A172 (cell line): ENCODE results near the gene POLH. TPM values are rescaled to one million over a fixed set of nuclear protein-coding genes. Genes with fewer than 3 reads are reported as not detected.

Source experiments
- DNase-seq: peaks from one replicate; pipeline ENCODE4 v3.0.0-alpha.2; 2015; ENCODE audit warnings: low spot score
- total RNA-seq: library from RNA; depleted of rRNA; stranded (reverse); fragments of >200 nt; shearing (Covaris generic); gene quantifications from 2 replicates; pipeline ENCODE4 v1.2.3, GENCODE V29; 2014

Gene POLH
- total RNA-seq, 1 experiment from 2014 or later, result 28.2 TPM

DNA sequence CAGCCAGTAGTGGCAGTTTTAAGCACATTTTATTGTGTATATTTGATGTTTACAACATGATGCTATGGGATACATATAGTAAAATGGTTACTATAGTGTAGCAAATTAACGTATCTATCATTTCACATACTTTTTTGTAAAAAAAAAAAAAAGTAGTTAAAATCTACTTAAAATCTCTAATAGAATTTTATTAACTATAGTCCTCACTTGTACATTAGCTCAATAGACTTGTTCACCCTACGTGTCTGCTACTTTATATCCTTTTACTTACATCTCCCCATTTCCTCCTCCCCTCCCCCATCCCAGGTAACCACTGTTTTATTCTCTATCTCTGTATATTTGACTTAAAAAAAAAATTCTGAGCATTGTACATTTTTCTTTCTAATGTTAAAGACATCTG, 30.0 kb downstream of the POLH start:
- no peak for DNase-seq

DNA sequence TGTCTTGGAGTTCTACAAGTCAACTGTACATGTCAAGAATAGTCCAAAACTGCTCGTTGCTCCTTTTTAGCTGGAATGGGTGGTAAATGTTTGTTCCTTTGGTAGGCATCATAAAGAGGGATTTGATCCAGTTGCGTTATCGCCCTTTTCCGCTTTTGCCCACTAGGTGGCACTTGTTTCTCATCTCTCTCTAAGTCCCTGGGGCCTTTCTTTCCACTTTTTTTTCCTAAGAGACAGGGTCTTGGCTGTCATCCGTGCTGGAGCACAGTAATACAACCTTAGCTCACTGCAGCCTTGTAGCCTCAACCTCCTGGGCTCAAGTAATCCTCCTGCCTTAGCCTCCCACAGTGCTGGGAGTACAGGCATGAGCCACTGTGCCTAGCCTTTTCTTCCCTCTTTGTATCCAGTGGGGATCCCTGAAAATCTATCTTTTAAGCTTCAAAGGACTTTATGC, 32.4 kb downstream of the POLH start:
- DNase-seq, result peak; percentile 65

DNA sequence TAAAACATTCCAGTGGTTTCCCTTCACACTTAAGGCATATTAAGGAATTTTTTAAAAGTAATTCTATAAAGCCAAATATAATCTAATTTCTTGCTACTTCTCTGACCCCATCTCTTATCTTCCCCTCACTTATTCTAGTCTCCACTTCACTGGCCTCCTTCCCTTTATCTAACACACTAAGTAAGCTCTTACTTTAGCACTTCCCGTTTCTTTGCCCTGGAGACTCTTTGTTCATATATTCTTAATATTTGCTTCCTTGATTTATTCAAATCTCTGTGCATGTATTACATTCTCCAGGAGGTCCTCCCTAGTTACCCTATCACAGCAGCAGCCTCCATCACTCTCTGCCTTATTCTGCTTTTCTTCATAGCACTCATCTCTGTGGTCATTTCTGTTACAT, 32.8 kb downstream of the POLH start:
- no peak for DNase-seq

DNA sequence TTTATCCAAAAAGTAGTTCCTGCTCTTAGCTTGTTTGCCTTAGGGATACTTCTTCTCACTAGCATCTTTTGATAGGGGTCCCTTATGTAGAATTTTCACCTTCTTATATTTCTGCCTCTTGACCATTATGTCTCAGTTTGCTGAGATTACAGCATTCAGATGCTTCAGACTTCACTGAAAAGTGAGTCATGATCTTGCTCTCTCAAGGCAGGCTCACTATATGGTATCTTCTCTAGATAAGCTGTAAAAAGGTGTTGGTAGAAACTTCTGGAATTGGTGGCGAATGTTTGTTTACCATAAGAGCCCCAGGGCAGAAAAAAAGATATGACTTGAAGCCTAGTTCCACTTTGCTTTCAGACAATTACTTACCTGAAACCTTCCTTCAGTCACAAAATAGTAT, 33.4 kb downstream of the POLH start:
- DNase-seq, result no peak

DNA sequence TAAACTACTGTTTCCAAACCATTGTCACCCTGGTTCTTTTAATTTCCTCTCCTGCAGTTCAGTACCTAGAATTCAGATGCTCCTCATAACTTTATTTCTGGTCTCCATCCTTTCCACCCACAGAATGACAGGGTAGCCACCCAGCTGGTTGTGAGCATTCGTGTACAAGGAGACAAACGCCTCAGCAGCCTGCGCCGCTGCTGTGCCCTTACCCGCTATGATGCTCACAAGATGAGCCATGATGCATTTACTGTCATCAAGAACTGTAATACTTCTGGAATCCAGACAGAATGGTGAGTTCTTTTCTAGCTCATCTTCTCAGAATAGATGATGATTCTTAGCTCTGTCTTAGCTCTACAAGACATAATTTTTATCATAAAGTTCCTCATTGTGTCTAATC, 34.4 kb downstream of the POLH start:
- DNase-seq, result no peak

DNA sequence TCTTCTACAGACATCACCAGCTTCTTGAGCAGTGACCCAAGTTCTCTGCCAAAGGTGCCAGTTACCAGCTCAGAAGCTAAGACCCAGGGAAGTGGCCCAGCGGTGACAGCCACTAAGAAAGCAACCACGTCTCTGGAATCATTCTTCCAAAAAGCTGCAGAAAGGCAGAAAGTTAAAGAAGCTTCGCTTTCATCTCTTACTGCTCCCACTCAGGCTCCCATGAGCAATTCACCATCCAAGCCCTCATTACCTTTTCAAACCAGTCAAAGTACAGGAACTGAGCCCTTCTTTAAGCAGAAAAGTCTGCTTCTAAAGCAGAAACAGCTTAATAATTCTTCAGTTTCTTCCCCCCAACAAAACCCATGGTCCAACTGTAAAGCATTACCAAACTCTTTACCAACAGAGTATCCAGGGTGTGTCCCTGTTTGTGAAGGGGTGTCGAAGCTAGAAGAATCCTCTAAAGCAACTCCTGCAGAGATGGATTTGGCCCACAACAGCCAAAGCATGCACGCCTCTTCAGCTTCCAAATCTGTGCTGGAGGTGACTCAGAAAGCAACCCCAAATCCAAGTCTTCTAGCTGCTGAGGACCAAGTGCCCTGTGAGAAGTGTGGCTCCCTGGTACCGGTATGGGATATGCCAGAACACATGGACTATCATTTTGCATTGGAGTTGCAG, 37.9 kb downstream of the POLH start:
- DNase-seq, result no peak

DNA sequence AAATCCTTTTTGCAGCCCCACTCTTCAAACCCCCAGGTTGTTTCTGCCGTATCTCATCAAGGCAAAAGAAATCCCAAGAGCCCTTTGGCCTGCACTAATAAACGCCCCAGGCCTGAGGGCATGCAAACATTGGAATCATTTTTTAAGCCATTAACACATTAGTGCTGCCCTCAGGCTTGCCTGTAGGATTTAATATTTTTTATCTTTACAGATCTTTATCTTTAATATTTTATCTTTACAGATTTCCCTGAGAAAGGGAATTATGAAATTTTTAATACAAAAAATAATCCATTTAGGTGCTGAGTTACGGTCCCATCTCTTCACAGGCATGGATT, 38.4 kb downstream of the POLH start:
- DNase-seq, result no peak

DNA sequence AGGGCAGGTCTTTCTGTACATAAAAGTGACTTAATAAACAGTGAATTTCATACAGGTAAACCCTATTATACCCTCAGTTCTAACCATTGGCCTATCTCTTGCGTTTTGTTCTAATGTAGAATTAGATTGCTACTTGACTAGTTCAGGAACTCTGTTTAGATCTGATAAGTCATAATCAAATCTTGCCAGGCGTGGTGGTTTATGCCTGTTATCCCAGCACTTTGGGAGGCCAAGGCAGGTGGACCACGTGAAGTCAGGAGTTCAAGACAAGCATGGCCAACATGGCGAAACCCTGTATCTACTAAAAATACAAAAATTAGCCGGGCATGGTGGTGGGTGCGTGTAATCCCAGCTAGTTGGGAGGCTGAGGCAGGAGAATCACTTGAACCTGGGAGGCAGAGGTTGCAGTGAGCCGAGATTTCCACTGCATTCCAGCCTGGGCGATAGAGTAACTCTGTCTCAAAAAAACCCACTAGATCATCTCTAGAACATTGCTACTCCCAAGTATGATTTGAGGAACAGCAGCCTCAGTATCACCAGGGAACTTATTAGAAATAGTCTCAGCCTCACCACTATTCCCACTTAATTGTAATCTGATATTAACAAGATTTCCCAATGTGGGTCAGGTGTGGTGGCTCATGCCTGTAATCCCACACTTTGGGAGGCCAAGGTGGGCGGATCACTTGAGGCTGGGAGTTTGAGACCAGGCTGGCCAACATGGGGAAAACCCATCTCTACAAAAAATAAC, 40.9 kb downstream of the POLH start:
- no peak for DNase-seq

DNA sequence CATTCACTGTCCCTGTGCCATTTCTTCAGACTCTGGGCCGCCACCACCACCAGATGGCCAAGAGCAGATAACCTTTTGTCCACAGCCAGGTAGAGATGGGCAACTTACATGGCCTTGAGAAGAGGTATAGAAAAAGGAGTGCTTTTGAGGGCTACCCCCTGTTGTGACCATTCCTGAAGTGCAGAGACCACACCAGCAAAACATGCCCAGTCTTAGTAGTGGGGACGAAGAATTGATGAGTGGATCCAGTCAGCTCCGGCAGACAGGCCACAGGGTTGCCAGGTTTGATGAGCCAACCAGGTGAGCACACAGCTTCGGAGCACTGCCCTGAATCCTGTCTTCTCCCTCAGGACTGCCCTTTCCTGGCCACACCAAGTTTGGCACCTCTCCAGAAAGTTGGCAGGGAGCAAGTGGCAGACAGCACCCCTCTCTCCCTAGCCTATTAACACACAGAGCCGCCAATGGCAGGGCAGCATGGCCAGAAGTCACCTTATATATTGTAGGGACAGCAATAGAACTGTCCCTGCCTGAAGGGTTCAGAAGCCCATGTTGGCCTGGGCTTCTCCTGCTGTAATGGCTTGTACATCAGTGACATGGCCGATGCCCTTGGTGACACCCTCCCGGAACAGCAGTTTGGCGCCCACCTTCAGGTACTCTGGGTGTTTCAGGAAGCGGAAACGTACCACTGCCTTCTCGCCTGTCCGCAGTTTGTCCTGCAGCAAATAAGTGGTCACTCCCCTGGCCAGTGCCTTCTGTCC, 45.3 kb downstream of the POLH start:
- DNase-seq, result no peak

DNA sequence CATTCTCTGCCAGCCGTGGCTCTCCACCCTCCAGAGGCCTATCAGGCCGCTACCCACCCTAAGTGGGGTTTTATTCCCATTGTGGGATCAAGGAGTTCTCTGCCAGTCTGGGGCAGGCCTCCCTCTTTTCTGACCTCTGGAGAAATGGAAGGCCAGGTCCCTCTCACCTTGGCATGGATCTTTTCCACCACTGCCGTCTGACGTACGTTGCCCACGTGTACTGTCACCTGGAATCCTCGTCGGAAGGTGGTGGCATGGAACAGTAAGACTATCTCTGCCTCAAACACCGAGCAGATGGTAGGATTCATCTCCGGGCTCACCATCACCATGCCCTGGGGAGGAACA, 45.8 kb downstream of the POLH start:
- no peak for DNase-seq

DNA sequence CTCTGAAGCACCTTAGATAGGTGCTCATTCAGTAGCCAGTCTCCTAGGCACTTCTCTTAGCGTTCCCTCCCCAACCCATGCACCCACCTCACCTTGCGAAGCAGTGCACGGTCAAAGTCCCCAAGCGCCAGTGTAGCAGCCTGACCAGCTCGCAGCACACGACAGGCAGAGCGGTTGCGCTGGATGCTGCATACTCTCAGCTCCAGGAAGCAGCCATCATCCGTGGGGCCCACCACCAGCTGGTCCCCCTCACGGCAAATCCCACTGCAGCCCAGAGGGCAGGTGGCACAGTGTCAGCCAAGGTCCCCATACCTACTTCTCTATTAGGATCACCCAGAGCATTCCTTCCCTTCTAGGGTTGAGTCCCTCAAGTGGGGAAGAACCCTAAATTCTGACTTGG, 46.6 kb downstream of the POLH start:
- DNase-seq, result no peak

DNA sequence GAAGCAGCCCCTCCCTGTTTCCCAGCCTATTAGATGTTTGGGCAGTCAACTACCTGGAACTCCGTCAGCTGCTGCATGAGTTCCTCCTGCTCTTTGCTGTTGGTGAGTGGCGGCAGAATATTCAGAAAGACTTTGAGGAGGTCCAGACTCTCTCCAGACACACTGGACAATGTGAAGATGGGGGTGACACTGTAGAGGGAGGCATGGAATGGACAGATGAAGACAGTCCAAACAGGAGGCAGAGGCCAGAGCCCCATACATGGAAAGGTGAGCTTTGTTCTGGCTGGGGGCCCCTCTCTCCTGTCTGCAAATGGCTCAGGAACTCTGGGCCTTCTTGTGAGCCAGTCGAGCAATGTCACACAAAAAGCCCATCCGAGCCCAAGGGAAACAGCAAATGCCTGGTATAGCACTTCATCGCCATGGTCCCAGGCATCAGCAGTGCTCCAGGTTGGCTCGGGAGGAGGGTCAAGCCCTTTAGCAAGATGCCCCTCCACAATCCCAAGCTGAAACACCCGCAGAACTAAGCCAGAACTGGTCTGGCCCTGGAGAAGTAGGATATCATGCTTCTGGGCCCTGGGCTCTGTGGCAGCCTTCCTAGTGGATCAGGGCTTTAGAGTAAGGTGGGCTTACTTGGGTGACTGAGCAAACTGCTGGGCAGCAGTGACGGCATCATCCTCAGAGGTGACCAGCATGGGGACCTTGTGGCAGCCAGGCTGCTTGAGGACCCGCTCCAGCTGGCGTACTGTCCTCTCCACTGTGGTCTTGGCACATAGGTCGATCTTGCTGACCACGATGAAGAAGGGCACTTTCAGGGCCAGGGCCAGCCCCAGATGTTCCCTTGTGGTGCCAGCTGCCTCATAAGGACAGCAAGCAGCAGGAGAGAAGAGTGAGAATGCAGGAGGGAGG, 48.1 kb downstream of the POLH start:
- no peak for DNase-seq

DNA sequence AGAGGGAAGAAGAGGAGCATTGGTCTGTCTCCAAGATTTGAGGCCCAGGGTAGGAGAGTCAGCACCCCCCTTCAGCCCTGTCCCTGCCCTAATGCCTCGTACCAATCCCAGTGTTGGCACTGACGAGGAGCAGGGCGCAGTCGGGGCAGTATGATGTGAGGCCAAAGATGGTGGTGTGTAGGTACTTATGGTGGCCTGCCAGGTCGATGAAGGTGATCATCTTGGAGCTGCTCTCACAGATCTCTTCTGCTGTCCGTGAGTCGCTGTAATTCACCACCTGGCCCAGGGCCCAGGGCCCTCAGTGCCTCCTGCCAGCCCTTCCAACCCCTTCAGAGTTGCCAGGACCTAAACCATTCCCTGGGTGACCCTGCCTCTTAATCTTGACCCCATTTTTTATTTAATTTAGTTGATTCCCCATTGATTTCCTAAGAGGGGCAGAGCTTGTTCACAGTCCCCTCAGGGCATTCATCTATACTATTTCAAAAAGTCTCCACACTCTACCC, 48.9 kb downstream of the POLH start:
- no peak for DNase-seq

DNA sequence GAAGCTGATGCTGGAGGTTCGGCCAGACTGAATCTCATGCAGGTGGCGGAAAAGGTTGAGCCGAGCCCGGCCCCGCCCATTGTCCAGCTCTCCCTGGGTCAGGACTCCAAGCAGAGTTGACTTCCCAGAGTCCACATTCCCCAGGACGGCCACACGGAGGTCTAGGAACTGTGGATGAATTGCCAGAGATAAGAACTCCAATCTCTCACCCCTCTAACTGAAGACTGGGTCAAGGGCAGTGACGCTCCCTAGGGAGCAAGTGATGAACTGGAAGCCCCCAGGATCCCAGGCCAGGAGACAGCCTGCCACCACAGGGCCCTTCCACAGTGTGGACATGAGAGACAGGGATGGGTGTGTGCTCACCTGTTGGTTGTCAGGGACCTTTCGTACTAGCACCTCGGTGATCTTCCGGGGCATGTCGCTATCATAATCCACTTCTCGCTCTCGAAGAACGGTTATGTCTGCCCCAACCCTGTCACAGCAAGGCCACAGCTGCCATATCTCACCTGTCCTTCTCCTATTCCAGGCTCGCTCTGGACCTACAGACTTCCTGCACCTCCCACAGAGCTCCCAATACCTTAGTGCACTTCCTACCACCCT, 49.5 kb downstream of the POLH start:
- DNase-seq, result no peak

DNA sequence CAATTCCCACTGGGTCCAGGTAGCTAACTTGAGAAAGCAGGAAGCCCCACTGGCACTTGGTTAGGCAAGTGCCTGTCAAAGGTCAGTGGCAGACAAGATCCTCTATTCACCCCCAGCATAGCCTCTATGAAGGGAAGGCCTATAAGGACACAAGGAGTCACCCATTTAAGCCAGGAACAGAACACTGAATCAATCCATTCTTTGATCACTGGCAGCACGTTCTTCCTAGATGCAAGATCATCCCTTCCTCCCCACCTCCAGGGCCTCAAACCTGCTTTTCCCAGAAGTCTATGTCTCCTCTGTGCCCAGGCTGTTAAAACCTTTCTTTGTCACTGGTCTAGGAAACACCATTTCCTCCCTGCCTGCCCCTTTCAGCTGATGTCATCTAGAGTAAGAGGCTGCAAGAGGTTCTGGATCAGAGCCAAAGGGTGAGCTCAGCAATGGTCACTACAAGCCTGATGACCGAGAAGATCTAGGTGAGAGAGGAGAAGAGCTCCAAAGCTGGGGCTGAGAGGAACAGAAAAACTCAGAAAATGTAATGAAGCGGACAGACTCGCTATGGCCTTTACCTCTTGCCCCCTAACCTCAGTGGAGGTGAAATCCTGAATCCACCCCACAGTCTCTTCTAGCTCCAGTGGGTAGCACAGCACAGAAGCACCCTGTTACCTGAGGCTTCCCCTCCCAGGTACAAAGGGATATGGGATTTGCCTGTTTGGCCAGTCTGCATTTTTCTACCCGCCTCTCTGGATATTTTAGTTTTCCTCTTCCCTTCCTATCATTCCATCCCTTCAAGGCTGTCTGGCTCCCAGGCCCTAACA, 51.2 kb downstream of the POLH start:
- peak; percentile 98 for DNase-seq

DNA sequence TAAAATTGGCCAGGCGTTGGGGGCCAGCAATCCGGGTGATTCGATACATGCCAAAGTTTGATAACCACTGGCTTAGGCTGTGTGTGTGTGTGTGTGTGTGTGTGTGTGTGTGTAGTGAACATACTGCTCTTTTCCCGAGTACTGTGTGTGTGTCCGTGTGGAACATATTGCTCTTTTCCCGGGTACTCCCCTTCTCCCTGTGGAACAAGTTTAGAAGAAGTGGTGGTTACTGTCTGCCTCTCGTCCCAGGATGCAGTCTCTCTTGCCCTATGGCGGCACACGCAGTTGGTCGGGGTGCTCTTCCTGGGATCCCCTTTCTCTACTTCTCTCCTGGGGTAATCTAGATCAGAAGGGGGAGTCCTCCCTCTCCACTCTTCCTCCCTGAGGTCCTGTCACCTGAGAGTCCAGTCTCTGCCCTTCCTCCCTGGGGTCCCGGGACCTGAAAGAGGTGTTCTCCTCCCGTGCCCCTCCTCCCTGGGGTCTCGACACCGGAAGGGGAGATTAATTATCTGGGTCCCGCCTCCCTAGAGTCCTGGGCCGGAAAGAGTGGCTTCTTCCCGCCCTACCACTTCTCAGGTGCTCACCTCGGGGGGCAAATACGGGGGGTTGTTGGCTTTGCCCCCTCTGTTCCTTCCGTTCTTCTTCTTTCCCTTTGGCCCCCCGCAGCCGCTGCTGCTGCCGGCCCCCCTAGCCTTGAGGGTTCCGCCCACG, 52.6 kb downstream of the POLH start:
- DNase-seq, result peak; percentile 64

DNA sequence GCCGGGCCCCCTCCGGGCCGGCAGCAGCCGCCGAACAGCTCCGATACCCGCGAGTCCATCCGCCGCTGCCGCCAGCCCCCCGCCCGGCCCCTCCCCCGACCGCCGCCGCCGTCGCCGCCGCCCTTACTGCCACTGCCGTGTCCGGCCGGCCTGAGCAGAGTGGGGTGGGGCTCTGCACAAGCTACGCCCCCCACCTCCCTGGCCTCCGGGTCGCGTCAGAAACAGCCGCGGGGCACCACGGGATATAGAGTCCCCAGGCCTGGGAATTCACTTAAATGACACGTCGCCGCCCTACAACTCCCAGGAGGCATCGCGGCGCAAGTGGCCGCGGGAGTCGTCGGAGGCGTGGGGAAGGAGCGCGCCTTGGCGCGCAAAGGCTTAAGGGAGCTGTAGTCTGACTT, 53.1 kb downstream of the POLH start, which contains the start of gene GTPBP2:
GTPBP2 (minus strand) TSS at position 161 of the 401 bp plus-strand sequence; CDS start at position 59, 102 bp downstream.
- DNase-seq, result peak; percentile 98

DNA sequence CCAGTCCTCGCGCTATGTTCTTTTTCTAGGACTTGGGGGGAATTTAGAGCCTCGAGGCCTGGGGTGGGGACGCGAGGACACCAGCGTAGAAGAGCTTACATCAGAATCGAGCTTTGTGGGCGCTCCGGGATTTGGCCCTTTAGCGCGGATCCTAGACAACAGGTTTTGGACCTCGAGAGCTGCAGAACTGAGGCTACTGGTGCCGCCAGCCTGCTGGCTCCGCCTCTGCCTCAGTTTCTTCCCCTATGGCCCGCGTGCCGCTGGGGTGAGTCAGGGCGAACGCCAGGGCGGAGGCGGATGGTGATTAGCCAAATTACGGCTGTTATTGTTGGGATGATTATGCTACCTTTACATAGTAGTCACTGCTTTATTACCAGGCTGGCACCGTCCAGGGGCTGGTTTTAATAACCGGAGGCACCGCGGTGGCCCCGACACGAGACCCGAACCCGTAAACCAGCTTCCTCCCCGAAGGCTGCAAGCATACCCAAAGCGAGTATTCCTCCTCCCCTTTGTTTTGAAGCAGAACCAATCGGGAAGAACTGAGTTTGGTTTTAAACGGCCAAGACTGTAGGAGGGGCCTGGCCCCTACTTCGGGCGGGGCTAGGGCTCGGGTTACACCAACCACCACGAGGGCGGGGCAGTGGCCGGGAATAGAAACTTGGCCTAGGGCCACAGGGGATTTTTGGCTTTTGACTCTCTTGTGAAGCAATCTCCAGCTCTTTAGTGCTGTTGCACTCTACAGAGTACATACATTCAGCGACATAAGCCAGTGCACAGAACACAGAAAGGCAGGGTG, 53.7 kb downstream of the POLH start:
- DNase-seq, result peak; percentile 98
